Spinal cord (tissue), 10 donors: ENCODE data around the gene ZBTB40. TPM values are rescaled to one million over a fixed set of nuclear protein-coding genes. Genes with fewer than 3 reads are reported as not detected.

Source experiments
- DNase-seq, 6 donors: peaks; one replicate each; pipeline versions ENCODE4 v3.0.0 to v3.0.0-alpha.2; 2013 to 2015; ENCODE audit warnings: low spot score in 6 of 6, low read depth in 4 of 6
- H3K27ac ChIP-seq: one replicate; pipeline ENCODE4 v1.5.1; 2013; ENCODE audit warnings: low read depth, low read length, control low read depth
- H3K27me3 ChIP-seq: one replicate; pipeline ENCODE4 v1.6.1; 2013; ENCODE audit warnings: low read length; ENCODE audit not compliant: control insufficient read depth, insufficient read depth
- H3K36me3 ChIP-seq: one replicate; pipeline ENCODE4 v1.6.1; 2013; ENCODE audit warnings: low read length; ENCODE audit not compliant: control insufficient read depth, insufficient read depth
- H3K4me1 ChIP-seq: one replicate; pipeline ENCODE4 v1.6.1; 2013; ENCODE audit warnings: low read length; ENCODE audit not compliant: control insufficient read depth, insufficient read depth
- H3K4me3 ChIP-seq: one replicate; pipeline ENCODE4 v1.5.1; 2013; ENCODE audit warnings: low read depth, low read length, control low read depth
- H3K9me3 ChIP-seq: one replicate; pipeline ENCODE4 v1.6.1; 2013; ENCODE audit warnings: low read length; ENCODE audit not compliant: control insufficient read depth, insufficient read depth
- WGBS: methylation state at CpG from one replicate; pipeline ENCODE4 v1.1.5; 2013; ENCODE audit warnings: missing lambda C conversion rate; ENCODE audit not compliant: insufficient coverage; 5-methylcytosine and 5-hydroxymethylcytosine counted together
- polyA plus RNA-seq, 2 donors: library from polyadenylated mRNA; unstranded; fragments of 120-200 nt; gene quantifications; one replicate each; pipeline ENCODE4 v1.2.1, GENCODE V29; 2013; ENCODE audit not compliant: insufficient read length in 2 of 2
- total RNA-seq, 2 donors: library from RNA; depleted of rRNA in 1 of 2; stranded (reverse); fragments of 120-200 nt in 1 of 2; fragments of >200 nt in 1 of 2; gene quantifications; one replicate each; pipeline versions ENCODE4 v1.2.3 to v1.2.4, GENCODE V29; 2013 to 2014
- donor health status: healthy.

Gene ZBTB40
- total and polyA plus RNA-seq, 4 donors = 13.6 to 19.0 (median 17.7) TPM

DNA sequence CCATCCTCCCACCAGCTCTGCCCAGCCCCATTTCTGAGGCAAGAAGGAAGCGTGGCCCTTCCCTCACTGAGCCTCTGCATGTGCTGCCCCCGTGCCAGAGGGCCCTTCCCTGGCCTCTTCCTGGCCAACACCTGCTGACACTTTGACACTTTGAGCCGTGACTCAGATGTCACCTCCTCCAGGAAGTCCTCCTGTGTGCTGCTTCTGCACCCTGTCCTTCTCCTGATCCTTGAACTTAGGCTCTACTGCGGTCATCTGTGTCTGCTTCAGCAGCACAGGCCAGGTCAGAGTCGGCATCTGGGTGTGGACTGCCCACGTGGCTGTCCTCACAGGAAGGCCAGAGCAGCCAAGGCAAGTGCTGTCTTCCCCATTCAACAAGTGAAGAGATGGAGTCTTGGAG is 92.0 kb downstream of the ZBTB40 start:
- WGBS = 84% methylated on average over 6 of the region's 6 CpGs
- Histone ChIP-seq H3K4me3 (no peak overlapping the region), H3K9me3 (no peaks in the 10 kb centered on the region), H3K27ac (no peak overlapping the region), H3K36me3 (no peaks in the 10 kb centered on the region), H3K4me1 (peaks cover 13% of the 10 kb centered on the region), H3K27me3 (peaks cover 10% of the 10 kb centered on the region)
- DNase-seq = no peak

DNA sequence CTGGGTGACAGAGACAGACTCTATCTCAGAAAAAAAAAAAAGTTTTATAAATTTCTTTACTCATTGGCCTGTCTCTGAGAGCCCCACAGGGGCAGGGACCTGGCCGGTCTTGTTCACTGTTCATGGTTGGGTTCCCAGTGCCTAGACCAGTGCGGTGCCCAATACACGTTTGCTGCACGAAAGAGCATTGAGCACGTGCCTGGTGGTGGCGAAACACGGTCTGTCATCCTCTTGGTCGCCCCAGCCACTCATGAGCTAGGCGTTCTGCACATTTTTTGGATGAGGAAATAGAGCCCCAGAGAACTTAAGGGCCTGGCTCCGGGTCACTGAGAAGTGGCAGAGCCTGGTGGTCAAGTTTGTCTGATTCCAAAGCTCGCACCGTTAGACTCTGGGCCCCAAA is 93.0 kb downstream of the ZBTB40 start:
- Histone ChIP-seq H3K9me3 (no peaks in the 10 kb centered on the region), H3K36me3 (no peaks in the 10 kb centered on the region), H3K4me1 (peaks cover 13% of the 10 kb centered on the region), H3K27ac (no peak overlapping the region), H3K4me3 (no peak overlapping the region), H3K27me3 (peaks cover 10% of the 10 kb centered on the region)
- WGBS = 87% methylated on average over 12 of the region's 12 CpGs
- DNase-seq = no peak

DNA sequence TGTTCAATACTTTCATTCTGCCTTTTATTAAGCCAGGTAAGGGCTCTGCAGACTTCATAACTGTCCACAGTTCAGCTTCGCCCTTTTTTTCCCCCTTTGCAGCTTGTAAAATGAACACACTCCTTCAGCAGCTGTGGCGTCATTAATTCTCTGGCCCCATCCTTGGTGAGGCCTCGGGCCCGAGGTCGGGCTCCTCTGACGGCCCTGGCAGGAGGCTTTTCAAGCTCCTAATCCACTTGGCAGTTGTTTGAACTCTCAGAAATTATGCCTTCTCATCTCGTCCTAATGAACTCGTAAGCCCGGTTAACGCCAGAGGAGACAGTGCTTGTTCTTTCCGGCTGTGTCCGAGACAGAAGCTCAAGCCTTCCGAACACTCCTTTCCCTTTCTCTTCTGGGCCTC is 93.5 kb downstream of the ZBTB40 start:
- 42% methylated on average over 13 of the region's 13 CpGs for WGBS
- Histone ChIP-seq H3K9me3 (no peaks in the 10 kb centered on the region), H3K4me1 (peaks cover 13% of the 10 kb centered on the region), H3K27ac (no peak overlapping the region), H3K4me3 (no peak overlapping the region), H3K27me3 (peaks cover 10% of the 10 kb centered on the region), H3K36me3 (no peaks in the 10 kb centered on the region)
- DNase-seq = no peak

GRCh38 chr1:22547186-22547817 is 95.7 kb downstream of the ZBTB40 start:
- Histone ChIP-seq H3K36me3 (no peaks in the 10 kb centered on the region), H3K27me3 (peaks cover 10% of the 10 kb centered on the region), H3K4me3 (no peak overlapping the region), H3K27ac (no peak overlapping the region), H3K9me3 (no peaks in the 10 kb centered on the region), H3K4me1 (peaks cover 13% of the 10 kb centered on the region)
- WGBS = 87% methylated on average over 6 of the region's 6 CpGs
- DNase-seq = no peak

GRCh38 chr1:22547818-22548462 is 96.3 kb downstream of the ZBTB40 start:
- Histone ChIP-seq H3K9me3 (no peaks in the 10 kb centered on the region), H3K4me1 (peaks cover 13% of the 10 kb centered on the region), H3K27me3 (peaks cover 10% of the 10 kb centered on the region), H3K27ac (no peak overlapping the region), H3K4me3 (no peak overlapping the region), H3K36me3 (no peaks in the 10 kb centered on the region)
- 10% methylated on average over 9 of the region's 12 CpGs for WGBS
- peak in 2 of 6 donors; percentile 53 to 83 for DNase-seq

DNA sequence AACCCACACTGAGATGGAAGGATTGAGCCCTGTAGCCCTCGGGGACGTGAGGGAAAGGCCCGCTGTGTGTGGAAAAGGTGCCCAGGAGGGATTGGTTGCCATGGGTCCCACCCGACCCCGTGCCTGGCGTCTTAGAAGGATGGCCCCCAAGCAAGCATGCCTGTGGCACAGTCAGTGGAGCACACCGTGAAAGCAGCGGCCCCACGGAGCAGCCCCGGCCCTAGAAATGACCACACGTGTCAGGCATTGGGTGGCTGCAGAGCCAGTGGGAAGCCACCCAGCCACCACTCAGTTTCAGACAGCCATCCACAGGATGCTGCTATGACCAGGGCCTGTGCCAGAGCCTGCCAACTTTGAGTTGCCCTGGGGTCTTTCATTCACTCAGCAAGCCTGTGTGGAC is 98.4 kb downstream of the ZBTB40 start:
- no peaks in the 10 kb centered on the region for H3K36me3 ChIP-seq
- peaks cover 10% of the 10 kb centered on the region for H3K27me3 ChIP-seq
- H3K27ac ChIP-seq = no peak overlapping the region
- DNase-seq = no peak
- 88% methylated on average over 11 of the region's 11 CpGs for WGBS
- peaks cover 16% of the 10 kb centered on the region for H3K4me1 ChIP-seq
- H3K4me3 ChIP-seq = no peak overlapping the region
- no peaks in the 10 kb centered on the region for H3K9me3 ChIP-seq

DNA sequence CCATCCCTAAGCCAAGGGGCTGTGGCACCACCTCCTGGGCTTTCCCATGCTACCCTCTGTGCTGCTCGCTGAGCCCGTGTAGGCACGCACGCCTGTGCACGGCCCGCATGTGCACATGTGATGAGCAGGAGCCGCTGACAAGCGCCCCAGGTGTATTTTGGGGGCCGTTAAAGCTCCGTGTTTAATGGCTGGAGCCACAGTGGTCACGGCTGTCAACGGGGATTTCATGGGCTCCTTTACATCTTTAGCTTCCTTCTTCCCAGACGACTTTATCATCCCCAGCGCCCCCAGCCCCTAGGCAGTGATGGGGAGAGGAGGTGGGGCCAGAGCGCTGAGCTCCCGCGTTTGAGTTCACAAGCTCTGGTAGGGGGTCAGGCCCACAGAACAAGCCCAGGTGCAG is 99.9 kb downstream of the ZBTB40 start:
- Histone ChIP-seq H3K4me3 (no peak overlapping the region), H3K9me3 (no peaks in the 10 kb centered on the region), H3K27me3 (peaks cover 11% of the 10 kb centered on the region), H3K36me3 (no peaks in the 10 kb centered on the region), H3K27ac (no peak overlapping the region), H3K4me1 (peaks cover 25% of the 10 kb centered on the region)
- 68% methylated on average over 10 of the region's 17 CpGs for WGBS
- no peak for DNase-seq

GRCh38 chr1:22552021-22552420 is 100.4 kb downstream of the ZBTB40 start:
- H3K9me3 ChIP-seq = no peaks in the 10 kb centered on the region
- WGBS = 44% methylated on average over 2 of the region's 5 CpGs
- H3K36me3 ChIP-seq = no peaks in the 10 kb centered on the region
- peaks cover 11% of the 10 kb centered on the region for H3K27me3 ChIP-seq
- no peak overlapping the region for H3K4me3 ChIP-seq
- no peak for DNase-seq
- peaks cover 29% of the 10 kb centered on the region for H3K4me1 ChIP-seq
- no peak overlapping the region for H3K27ac ChIP-seq

GRCh38 chr1:22553104-22553880 is 101.6 kb downstream of the ZBTB40 start:
- Histone ChIP-seq H3K36me3 (no peaks in the 10 kb centered on the region), H3K4me3 (no peak overlapping the region), H3K27ac (no peak overlapping the region), H3K4me1 (peaks cover 25% of the 10 kb centered on the region), H3K9me3 (no peaks in the 10 kb centered on the region), H3K27me3 (peaks cover 8% of the 10 kb centered on the region)
- WGBS = 66% methylated on average over 18 of the region's 18 CpGs
- no peak for DNase-seq
